GM21423 (cell line): ENCODE data around the gene CNGB1.
"Not testable (repeated sequence)": the region's sequence is repeated elsewhere in the genome, so short reads cannot be mapped to it uniquely, and the experiment has no call there.

Source experiments
- ATAC-seq: cut with Tn5 transposase; IDR thresholded peaks from one replicate; pipeline ENCODE4 v1.9.1; 2021; ENCODE audit warnings: mild to moderate bottlenecking, moderate library complexity; ENCODE audit not compliant: unreplicated experiment

Gene CNGB1

GRCh38 chr16:57837305-57838125 is 133.4 kb downstream of the CNGB1 start:
- ATAC-seq: no peak

GRCh38 chr16:57835439-57835838 is 135.5 kb downstream of the CNGB1 start:
- ATAC-seq: not testable (repeated sequence)

DNA sequence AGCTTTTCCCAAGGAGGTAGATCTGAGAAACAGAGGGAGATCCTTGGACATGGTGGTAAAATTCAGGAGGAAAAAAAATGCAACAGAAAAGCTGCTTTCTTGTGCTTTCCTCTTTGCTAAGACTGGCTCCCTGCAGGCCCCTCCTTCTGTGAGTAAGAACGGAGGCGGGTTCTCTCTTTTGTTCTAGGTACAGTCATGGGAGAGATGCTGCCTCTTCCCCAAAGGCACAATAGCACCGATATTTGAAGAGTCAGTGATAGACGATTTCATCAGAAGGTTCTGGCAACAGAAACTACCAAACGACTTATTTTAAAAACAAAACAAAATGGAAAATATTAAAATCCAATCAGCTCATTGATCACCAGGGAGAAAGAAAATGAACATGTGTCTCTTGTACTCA is 136.0 kb downstream of the CNGB1 start:
- no peak for ATAC-seq
